Mesodermal cell (in vitro differentiated cells): Measurements from ENCODE around the gene TIGD3.
A peak's percentile ranks its signal among the peaks of the same experiment; 100 is the strongest.

Experiments used
- H3K27ac ChIP-seq: 2 replicates; pipeline ENCODE4 v1.7.0; 2013; ENCODE audit warnings: mild to moderate bottlenecking, low read depth, low read length, moderate library complexity; ENCODE audit not compliant: severe bottlenecking
- H3K36me3 ChIP-seq: 2 replicates; pipeline ENCODE4 v1.7.1; 2013; ENCODE audit warnings: mild to moderate bottlenecking, low read length, moderate library complexity; ENCODE audit not compliant: control insufficient read depth, insufficient read depth
- H3K4me1 ChIP-seq: one replicate; pipeline ENCODE4 v1.7.1; 2013; ENCODE audit warnings: mild to moderate bottlenecking, low read length; ENCODE audit not compliant: insufficient read depth, control insufficient read depth, poor library complexity, severe bottlenecking
- H3K4me3 ChIP-seq: 2 replicates; pipeline ENCODE4 v1.7.0; 2013; ENCODE audit warnings: low read length, control low read depth, mild to moderate bottlenecking; ENCODE audit not compliant: insufficient read depth, poor library complexity, severe bottlenecking; ENCODE audit errors: extremely low read depth
- H3K9me3 ChIP-seq: 2 replicates; pipeline ENCODE4 v1.7.1; 2013; ENCODE audit warnings: mild to moderate bottlenecking, low read length, moderate library complexity; ENCODE audit not compliant: control insufficient read depth
- WGBS, 2 experiments: methylation state at CpG; one replicate each; pipeline ENCODE4 v1.1.5; 2013; ENCODE audit warnings: missing lambda C conversion rate in 2 of 2; ENCODE audit not compliant: insufficient coverage in 2 of 2; 5-methylcytosine and 5-hydroxymethylcytosine counted together

TIGD3 gene

GRCh38 chr11:65373839-65374580, 19.5 kb downstream of the TIGD3 start:
- H3K4me1 ChIP-seq, result peaks cover 25% of the 10 kb centered on the region
- H3K9me3 ChIP-seq, result no peaks in the 10 kb centered on the region
- no peak overlapping the region for H3K27ac ChIP-seq
- H3K36me3 ChIP-seq, result no peaks in the 10 kb centered on the region
- whole genome bisulfite sequencing, 2 experiments, result 91 to 92% methylated on average over 12 to 14 of the region's 14 CpGs
- no peak overlapping the region for H3K4me3 ChIP-seq

GRCh38 chr11:65375012-65375411, 20.5 kb downstream of the TIGD3 start:
- Histone ChIP-seq H3K36me3 (no peaks in the 10 kb centered on the region), H3K4me3 (no peak overlapping the region), H3K9me3 (no peaks in the 10 kb centered on the region), H3K27ac (no peak overlapping the region), H3K4me1 (peaks cover 24% of the 10 kb centered on the region)
- 95 to 96% methylated on average over 8 of the region's 8 CpGs for WGBS, 2 experiments

- Histone ChIP-seq H3K27ac (no peak overlapping the region), H3K9me3 (no peaks in the 10 kb centered on the region), H3K4me1 (peaks cover 19% of the 10 kb centered on the region), H3K4me3 (no peak overlapping the region), H3K36me3 (no peaks in the 10 kb centered on the region)
- WGBS, 2 experiments, result 92 to 96% methylated on average over 15 to 16 of the region's 16 CpGs
Observed at GRCh38 chr11:65376138-65376713, 21.7 kb downstream of the TIGD3 start.

- Histone ChIP-seq H3K36me3 (no peaks in the 10 kb centered on the region), H3K4me3 (no peak overlapping the region)
- WGBS, 2 experiments, result 85 to 90% methylated on average over 8 of the region's 8 CpGs
Observed at GRCh38 chr11:65377036-65377435, 22.5 kb downstream of the TIGD3 start.

GRCh38 chr11:65377777-65378176, 23.2 kb downstream of the TIGD3 start:
- H3K9me3 ChIP-seq, result no peaks in the 10 kb centered on the region
- no peaks in the 10 kb centered on the region for H3K36me3 ChIP-seq
- peaks cover 19% of the 10 kb centered on the region for H3K4me1 ChIP-seq
- H3K27ac ChIP-seq, result no peak overlapping the region
- WGBS, 2 experiments, result 95 to 100% methylated on average over 5 to 8 of the region's 8 CpGs
- no peak overlapping the region for H3K4me3 ChIP-seq

More at GRCh38 chr11:65377036-65377435, 22.5 kb downstream of the TIGD3 start:
- H3K9me3 ChIP-seq, result no peaks in the 10 kb centered on the region
- H3K27ac ChIP-seq, result no peak overlapping the region
- peaks cover 17% of the 10 kb centered on the region for H3K4me1 ChIP-seq

GRCh38 chr11:65378208-65378927, 23.8 kb downstream of the TIGD3 start:
- H3K4me3 ChIP-seq, result no peak overlapping the region
- WGBS, 2 experiments, result 93% methylated on average over 9 to 19 of the region's 19 CpGs
- H3K27ac ChIP-seq, result no peak overlapping the region
- H3K9me3 ChIP-seq, result no peaks in the 10 kb centered on the region
- no peaks in the 10 kb centered on the region for H3K36me3 ChIP-seq
- H3K4me1 ChIP-seq, result peaks cover 25% of the 10 kb centered on the region

GRCh38 chr11:65378928-65379638, 24.5 kb downstream of the TIGD3 start:
- WGBS, 2 experiments, result 87 to 94% methylated on average over 10 to 14 of the region's 14 CpGs
- peaks cover 31% of the 10 kb centered on the region for H3K4me1 ChIP-seq
- no peak overlapping the region for H3K4me3 ChIP-seq
- H3K27ac ChIP-seq, result no peak overlapping the region
- H3K36me3 ChIP-seq, result no peaks in the 10 kb centered on the region
- no peaks in the 10 kb centered on the region for H3K9me3 ChIP-seq

- 94 to 96% methylated on average over 10 to 12 of the region's 13 CpGs for WGBS, 2 experiments
- no peak overlapping the region for H3K27ac ChIP-seq
- no peaks in the 10 kb centered on the region for H3K36me3 ChIP-seq
- no peaks in the 10 kb centered on the region for H3K9me3 ChIP-seq
- peaks cover 38% of the 10 kb centered on the region for H3K4me1 ChIP-seq
- H3K4me3 ChIP-seq, result no peak overlapping the region
Observed at GRCh38 chr11:65379698-65380459, 25.3 kb downstream of the TIGD3 start.

GRCh38 chr11:65380460-65381119, 26.0 kb downstream of the TIGD3 start:
- no peaks in the 10 kb centered on the region for H3K9me3 ChIP-seq
- H3K36me3 ChIP-seq, result no peaks in the 10 kb centered on the region
- 96 to 98% methylated on average over 14 to 15 of the region's 16 CpGs for WGBS, 2 experiments
- no peak overlapping the region for H3K4me3 ChIP-seq
- H3K4me1 ChIP-seq, result peaks cover 40% of the 10 kb centered on the region
- peak overlapping the region; percentile 99 for H3K27ac ChIP-seq

GRCh38 chr11:65381716-65382032, 27.1 kb downstream of the TIGD3 start:
- H3K4me3 ChIP-seq, result peak overlapping the region; percentile 21

More at GRCh38 chr11:65381716-65382032, 27.1 kb downstream of the TIGD3 start:
- H3K27ac ChIP-seq, result peak overlapping the region; percentile 99
- no peaks in the 10 kb centered on the region for H3K36me3 ChIP-seq
- no peaks in the 10 kb centered on the region for H3K9me3 ChIP-seq
- H3K4me1 ChIP-seq, result peaks cover 41% of the 10 kb centered on the region
- WGBS, 2 experiments, result 20 to 21% methylated on average over 1 to 2 of the region's 6 CpGs
